ENCODE data around the gene SKOR2.

- TF ChIP-seq POLR2AphosphoS5 (IDR thresholded peaks at IDR 0.05) (no peak), CTCF (IDR thresholded peaks at IDR 0.05) (no peak)
Measured at GRCh38 chr18:47261902-47262300, 10.4 kb upstream of the SKOR2 start.
